CD4-positive, alpha-beta T cell treated with Interleukin-21 for 1 hour (primary cell): ENCODE measurements around the gene PKIG.
A peak's percentile ranks its signal among the peaks of the same experiment; 100 is the strongest.
"Not testable (repeated sequence)": the region's sequence is repeated elsewhere in the genome, so short reads cannot be mapped to it uniquely, and the experiment has no call there.

Experiments used
- DNase-seq: peaks from one replicate; pipeline ENCODE4 v3.0.0-alpha.2; 2020

The PKIG gene

GRCh38 chr20:44582311-44583025, at the start of gene PKIG:
TSS of gene PKIG (plus strand) at chr20:44582579. CDS start at chr20:44614557, 31,978 bp downstream.
- no peak for DNase-seq

GRCh38 chr20:44532981-44533331, 49.4 kb upstream of the PKIG start:
- DNase-seq, result no peak

DNA sequence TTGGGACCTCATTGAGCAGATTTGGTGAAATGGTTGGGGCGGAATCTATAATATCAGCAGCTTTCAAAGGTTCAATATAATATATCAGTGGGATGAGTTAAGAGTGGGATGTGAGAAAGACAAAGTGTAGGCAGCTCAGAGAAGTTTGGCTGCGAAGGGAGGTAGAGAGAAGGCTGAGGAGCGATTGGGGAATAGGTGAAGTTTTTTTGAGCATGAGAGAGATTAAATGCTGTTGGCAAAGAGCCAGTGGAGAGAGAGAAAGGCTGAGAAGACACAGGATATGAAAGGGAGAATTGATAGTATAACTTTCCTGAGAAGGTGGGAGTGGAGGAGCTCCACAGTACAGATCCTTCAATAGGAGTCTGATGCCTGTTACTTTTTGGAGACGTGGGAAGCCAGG, 48.5 kb upstream of the PKIG start:
- DNase-seq, result no peak

DNA sequence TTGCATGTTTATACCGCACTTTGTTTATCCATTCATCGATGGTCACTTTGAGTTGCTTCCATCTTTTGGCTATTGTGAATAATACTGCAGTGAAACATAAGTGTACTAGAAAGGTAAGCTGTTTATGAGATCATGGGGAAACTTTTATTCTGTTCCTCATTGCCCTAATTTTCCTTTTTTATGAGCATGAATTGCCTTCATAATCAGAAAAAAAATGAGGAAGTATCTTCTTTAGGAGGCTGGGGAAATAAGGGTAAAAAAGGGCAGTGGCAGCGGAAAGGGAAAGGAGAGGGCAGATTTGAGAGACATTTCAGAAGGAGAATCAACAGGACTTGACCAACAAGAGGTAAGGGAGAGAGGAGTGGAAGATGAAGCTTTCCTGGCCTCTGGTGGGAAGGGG, 46.2 kb upstream of the PKIG start:
- DNase-seq, result no peak

DNA sequence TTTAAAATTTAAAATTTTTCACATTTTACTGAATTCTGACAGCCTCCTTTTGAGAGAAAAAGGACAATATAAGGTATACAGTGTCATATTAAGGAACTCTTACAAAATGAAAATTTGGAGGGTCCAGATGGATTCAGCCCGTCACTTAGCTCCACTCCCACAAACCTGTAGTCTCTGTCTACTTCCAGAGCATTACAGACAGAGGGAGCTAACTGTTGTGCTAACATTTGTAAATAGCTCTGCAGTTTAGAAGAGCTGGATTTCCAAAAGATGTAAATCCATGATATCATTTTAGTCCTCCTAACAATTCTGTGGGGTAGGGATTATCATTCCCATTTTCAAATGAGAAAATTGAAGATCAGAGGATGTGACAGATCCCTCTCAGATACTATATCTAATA, 44.4 kb upstream of the PKIG start:
- DNase-seq, result no peak

- no peak for DNase-seq
Measured at GRCh38 chr20:44540834-44541233, 41.5 kb upstream of the PKIG start.

DNA sequence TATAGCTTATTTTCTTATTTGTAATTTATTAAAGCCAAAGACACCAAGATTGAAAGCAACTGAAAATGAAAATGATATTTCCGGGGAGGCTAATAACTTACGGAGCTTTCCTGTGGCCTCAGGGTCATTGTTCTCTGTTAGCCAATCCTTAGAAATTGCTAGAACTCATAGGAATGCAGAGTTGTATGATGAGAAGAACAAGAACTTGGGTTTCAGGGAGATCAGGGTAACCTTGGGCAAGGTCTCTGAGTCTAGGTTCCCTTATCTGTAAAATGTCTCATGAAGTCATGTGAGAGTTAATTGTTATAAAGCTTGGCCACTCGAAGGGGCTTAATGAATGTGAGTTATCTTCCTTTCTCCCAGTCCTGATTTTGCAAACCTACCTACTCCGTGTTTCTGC, 40.4 kb upstream of the PKIG start:
- no peak for DNase-seq

GRCh38 chr20:44542890-44543289, 39.5 kb upstream of the PKIG start:
- DNase-seq, result no peak

DNA sequence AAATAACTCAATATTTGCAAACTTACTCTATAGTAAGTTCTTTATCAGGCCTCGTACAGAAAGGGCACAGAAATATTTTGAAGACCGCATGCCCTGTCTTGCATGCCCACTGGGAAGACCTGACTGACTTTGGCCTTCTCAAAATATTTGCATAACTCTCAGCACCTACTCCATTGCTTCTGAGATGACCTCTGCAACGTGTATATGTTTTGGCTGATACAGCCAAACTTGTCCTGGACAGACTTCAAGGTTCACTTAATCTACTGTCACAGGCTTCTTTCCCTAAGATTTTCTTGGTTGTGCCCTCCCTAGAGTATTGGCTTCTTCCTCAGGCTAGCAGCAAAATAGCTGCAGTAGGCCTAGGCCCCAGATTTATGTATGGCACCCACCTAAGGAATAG, 39.0 kb upstream of the PKIG start:
- no peak for DNase-seq

DNA sequence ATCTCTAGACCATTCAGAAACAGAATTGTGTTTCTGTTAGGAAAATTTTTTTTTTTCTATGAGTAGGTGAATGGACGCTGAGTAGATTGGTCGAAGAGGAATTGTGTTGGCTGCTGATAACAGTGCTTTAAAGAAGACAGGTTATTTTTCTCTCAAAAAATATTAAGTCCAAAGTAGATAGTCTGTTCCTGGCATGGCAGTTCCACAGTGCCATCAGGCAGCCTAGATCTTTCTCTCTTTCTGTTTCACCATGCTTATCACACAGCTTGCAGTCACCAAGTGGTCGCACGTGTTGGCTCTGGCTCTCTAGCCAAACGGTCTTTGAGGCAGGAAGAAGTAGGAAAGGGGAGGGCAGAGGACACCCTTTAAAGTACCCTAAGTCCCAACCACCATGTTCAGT, 38.1 kb upstream of the PKIG start:
- DNase-seq, result no peak

GRCh38 chr20:44547419-44547818, 35.0 kb upstream of the PKIG start:
- DNase-seq, result no peak

- DNase-seq, result no peak
Measured at GRCh38 chr20:44549123-44549522, 33.3 kb upstream of the PKIG start.

DNA sequence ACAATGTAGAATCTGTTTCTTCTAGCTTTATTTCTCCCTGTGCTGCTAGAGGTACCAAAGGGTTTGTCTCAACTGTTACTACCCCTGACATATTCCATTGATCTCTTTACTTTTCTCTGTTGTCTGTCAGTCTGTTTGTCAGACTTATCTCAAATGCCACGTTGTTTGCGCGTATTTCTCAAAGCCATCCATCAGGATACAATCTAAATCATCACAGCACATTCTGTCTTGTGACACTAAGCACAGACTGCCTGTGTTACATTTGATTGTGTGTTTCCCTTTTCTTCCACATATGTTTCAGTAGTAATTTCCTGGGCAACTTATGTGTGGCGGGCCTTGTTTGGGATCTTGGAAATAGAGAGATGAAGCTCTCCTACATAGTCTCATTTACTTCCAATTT, 30.3 kb upstream of the PKIG start:
- no peak for DNase-seq

DNA sequence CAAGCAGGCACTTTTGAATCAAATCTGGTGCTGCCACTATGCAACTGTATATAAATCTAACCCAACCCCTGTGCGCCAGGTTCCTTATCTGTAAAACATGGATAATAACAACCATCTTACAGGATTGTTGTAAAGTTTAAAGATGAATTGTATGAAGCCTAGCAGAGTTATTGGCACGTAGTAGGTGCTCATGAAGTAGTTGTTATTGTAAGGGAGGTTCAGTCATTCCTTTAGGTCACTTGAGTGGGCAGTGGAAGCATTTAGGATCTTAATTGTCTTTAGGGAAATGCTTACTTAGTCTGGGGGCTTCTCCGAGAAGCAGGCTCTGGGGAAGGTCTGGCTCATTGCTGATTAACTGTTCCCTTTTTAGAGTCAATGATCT, 29.8 kb upstream of the PKIG start:
- no peak for DNase-seq

DNA sequence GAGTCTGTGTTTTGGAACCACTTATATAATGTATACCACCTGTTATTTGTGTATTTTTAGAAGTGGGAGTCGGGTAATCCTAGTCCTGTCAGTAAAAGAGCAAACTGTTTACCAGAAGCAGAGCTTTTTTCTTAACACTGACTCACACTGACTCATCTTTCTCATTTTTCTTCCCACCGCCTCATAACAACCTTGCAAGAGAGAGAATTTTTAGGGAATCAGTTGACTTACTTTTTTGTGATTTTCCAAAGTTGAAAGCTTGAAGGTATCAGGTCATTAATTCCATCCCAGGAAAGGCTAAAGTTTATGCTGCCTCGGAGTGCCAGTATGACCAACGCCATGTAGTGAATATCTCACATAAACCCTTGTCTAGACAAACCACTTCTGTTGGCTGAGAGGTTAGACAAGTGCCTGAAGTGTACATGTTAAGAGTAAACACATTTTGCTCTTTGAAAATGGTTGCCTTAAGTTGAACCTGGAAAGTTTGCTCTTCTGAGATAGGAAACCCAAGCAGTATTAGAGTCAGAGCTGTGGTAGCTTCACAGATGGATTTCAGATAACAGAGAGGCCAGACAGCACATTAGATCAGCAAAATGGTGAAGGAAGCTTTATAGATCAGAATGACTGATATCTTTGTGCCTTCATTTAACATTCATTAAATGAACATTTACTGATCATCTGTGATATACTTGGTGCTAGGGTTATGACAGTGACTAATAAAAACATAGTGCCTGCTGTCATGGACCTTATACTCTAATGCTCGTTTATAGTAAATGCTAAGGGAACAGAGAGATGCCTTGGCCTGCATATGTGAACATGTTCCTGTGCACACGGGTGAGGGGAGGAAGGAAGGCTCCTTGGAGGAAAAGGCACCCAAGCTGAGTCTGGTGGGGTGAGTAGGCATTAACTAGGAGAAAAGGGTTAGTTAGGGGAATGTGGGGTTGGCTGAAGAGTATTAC, 29.1 kb upstream of the PKIG start:
- DNase-seq, result peak; percentile 2

GRCh38 chr20:44559302-44559701, 23.1 kb upstream of the PKIG start:
- DNase-seq, result no peak

- DNase-seq, result no peak
Measured at GRCh38 chr20:44560229-44560628, 22.1 kb upstream of the PKIG start.

DNA sequence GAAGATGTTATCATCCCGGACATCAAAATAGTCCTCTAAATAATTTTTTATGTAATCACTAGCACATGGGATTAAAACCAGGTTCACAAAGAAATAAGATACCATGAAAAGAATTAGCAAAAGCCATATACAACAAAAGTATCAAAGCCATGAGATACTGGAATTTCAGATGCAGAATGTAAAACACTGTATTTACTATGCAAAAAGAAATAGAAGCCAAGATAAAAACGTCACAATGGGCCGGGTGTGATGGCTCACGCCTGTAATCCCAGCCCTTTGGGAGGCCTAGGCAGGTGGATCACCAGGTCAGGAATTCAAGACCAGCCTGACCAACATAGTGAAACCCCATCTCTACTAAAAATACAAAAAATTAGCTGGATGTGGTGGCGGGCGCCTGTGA, 21.6 kb upstream of the PKIG start:
- not testable (repeated sequence) for DNase-seq

- DNase-seq, result no peak
Measured at GRCh38 chr20:44561876-44562275, 20.5 kb upstream of the PKIG start.

GRCh38 chr20:44566018-44566417, 16.4 kb upstream of the PKIG start:
- DNase-seq, result no peak

GRCh38 chr20:44566811-44567210, 15.6 kb upstream of the PKIG start:
- no peak for DNase-seq

DNA sequence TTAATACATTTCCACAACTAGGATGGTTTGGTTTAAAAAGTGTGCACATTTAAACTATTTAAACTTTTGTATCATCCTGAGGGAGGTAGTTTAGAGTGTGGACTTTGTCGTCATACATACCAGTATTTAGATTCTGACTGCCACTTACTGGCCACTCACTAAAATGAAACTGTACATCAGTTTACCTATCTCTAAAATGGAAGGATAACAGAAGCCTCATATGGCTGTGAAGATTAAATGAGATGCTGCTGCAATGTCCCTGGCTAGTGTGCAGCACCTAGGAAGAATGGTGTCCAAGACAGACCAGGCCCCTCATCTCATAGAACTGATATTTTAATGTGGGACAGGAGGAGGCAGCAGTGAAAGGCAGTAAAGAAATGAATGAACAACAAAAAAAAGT, 12.0 kb upstream of the PKIG start:
- DNase-seq, result no peak

DNA sequence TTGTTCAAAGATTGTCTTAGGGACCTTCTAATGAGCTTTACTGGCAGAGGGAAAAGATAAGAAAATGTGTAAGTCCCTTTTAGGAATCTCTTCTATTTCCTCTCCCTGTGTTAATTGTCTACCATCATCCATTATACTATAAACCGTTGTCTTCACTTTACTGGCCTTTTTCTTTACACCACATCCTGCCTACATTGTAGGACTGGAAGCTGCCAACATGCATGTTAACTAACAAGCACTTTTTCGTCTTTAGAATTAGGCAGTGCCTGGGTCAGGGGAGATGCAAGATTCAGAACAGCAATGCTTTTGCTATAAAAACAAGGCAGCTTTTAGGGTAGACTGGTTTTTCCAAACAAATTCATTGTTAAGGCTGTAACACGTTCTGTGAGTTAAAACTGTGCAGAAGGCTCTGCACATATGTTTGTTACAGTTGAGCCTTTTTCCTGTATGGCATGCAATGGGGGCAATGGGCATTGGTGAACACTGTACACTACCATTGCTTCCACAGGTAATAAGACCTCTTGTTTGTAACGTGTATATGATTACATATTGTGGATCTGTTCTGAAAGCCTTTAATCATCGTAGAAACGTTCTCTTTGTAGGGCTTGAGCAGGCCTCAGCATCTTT, 10.9 kb upstream of the PKIG start:
- DNase-seq, result no peak
